GM08714 (cell line): ENCODE results near the gene SEMA4A.
A peak's percentile ranks its signal among the peaks of the same experiment; 100 is the strongest.

Source experiments
- H3K4me3 ChIP-seq: fragments of 200-500 bp; sonication (Bioruptor generic); 2 replicates; pipeline ENCODE4 v1.5.1; 2014; ENCODE audit warnings: mild to moderate bottlenecking, low read length, inconsistent platforms
- ZNF274 ChIP-seq: IDR thresholded peaks from 2 replicates; pipeline ENCODE4 v1.6.1; 2012; ENCODE audit warnings: mild to moderate bottlenecking, low read depth, low read length

The SEMA4A gene

GRCh38 chr1:156153362-156153761 lies at the start of gene SEMA4A:
Gene SEMA4A (plus strand): TSS chr1:156153585. CDS start chr1:156154579, 994 bp downstream.
- TF ChIP-seq ZNF274 = no peak
- peak within 1 kb of the TSS; percentile 62; the same call in 1 of the 2 replicates for H3K4me3 ChIP-seq

- H3K4me3 ChIP-seq = no peak overlapping the region
- TF ChIP-seq ZNF274 = no peak
Measured at GRCh38 chr1:156104065-156104810, 49.1 kb upstream of the SEMA4A start.

GRCh38 chr1:156104861-156105832 lies 48.2 kb upstream of the SEMA4A start:
- peak overlapping the region; percentile 17; the same call in 1 of the 2 replicates for H3K4me3 ChIP-seq
- TF ChIP-seq ZNF274 = no peak

GRCh38 chr1:156106624-156107488 lies 46.5 kb upstream of the SEMA4A start:
- peak overlapping the region; percentile 8; the same call in 1 of the 2 replicates for H3K4me3 ChIP-seq
- no peak for TF ChIP-seq ZNF274

GRCh38 chr1:156108057-156108456 lies 45.3 kb upstream of the SEMA4A start:
- no peak overlapping the region for H3K4me3 ChIP-seq
- no peak for TF ChIP-seq ZNF274

- TF ChIP-seq ZNF274 = no peak
- H3K4me3 ChIP-seq = no peak overlapping the region
Measured at GRCh38 chr1:156108664-156109241, 44.6 kb upstream of the SEMA4A start.

- TF ChIP-seq ZNF274 = no peak
- no peak overlapping the region for H3K4me3 ChIP-seq
Measured at GRCh38 chr1:156110252-156110651, 43.1 kb upstream of the SEMA4A start.

- no peak overlapping the region for H3K4me3 ChIP-seq
- no peak for TF ChIP-seq ZNF274
Measured at GRCh38 chr1:156111355-156111962, 41.9 kb upstream of the SEMA4A start.

- H3K4me3 ChIP-seq = no peak overlapping the region
- TF ChIP-seq ZNF274 = no peak
Measured at GRCh38 chr1:156112276-156113137, 40.9 kb upstream of the SEMA4A start.

- no peak overlapping the region for H3K4me3 ChIP-seq
Measured at GRCh38 chr1:156113282-156113950, 40.0 kb upstream of the SEMA4A start.

GRCh38 chr1:156114101-156114918 lies 39.1 kb upstream of the SEMA4A start, which contains the start of gene LMNA:
Gene LMNA (plus strand): TSS chr1:156114711. CDS start chr1:156114919, 208 bp downstream.
- H3K4me3 ChIP-seq = peak within 1 kb of the TSS; percentile 82
- TF ChIP-seq ZNF274 = no peak

More at GRCh38 chr1:156113282-156113950, 40.0 kb upstream of the SEMA4A start:
- TF ChIP-seq ZNF274 = no peak
